DND-41 (cell line): ENCODE results near the gene KLHL36.

Source experiments
- CTCF ChIP-seq: IDR thresholded peaks from 2 replicates; pipeline ENCODE4 v1.5.1; 2012; ENCODE audit warnings: borderline replicate concordance, low read length, moderate library complexity, mild to moderate bottlenecking; ENCODE audit not compliant: poor library complexity, severe bottlenecking; ENCODE audit errors: extremely low read depth
- EZH2 ChIP-seq: IDR thresholded peaks from 3 replicates; pipeline ENCODE4 v1.6.1; 2012; ENCODE audit warnings: borderline replicate concordance, low read depth, mild to moderate bottlenecking, moderate library complexity, low read length, inconsistent platforms; ENCODE audit not compliant: severe bottlenecking

GRCh38 chr16:84661418-84662060, 13.2 kb downstream of the KLHL36 start:
- TF ChIP-seq CTCF = no peak
- no peak for TF ChIP-seq EZH2
